ENCODE results near the gene DAPK1. TPM values are rescaled to one million over a fixed set of nuclear protein-coding genes. Genes with fewer than 3 reads are reported as not detected.

The DAPK1 gene
- total RNA-seq, 1 donor = 8.6 TPM

DNA sequence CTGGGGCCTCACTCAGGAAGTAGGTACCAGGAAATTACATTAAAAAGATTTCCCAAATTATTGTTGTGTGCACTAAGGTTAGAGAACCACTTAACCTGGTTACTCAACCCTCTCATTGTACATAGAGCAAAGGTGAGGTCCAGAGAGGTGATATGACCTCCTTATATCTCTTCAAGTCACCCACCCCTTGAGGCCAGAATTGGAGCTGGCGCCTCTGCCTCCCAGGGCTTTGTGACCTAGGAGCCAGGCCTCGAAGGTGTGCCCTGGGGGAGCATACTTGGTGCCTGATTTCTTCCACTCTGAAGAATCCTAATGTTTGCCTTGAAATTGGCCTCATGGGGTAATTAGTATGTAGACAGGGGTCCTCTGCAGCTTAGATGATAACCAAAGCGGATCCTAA is 133.2 kb downstream of the DAPK1 start:
- no peak overlapping the region for H3K4me3 ChIP-seq (ENCODE audit: low read depth, low read length)
- TF ChIP-seq, protein P1, sequence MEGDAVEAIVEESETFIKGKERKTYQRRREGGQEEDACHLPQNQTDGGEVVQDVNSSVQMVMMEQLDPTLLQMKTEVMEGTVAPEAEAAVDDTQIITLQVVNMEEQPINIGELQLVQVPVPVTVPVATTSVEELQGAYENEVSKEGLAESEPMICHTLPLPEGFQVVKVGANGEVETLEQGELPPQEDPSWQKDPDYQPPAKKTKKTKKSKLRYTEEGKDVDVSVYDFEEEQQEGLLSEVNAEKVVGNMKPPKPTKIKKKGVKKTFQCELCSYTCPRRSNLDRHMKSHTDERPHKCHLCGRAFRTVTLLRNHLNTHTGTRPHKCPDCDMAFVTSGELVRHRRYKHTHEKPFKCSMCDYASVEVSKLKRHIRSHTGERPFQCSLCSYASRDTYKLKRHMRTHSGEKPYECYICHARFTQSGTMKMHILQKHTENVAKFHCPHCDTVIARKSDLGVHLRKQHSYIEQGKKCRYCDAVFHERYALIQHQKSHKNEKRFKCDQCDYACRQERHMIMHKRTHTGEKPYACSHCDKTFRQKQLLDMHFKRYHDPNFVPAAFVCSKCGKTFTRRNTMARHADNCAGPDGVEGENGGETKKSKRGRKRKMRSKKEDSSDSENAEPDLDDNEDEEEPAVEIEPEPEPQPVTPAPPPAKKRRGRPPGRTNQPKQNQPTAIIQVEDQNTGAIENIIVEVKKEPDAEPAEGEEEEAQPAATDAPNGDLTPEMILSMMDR (IDR thresholded peaks at IDR 0.05; ENCODE audit: insufficient read depth, low read depth, low read length) = no peak
- no peak for DNase-seq (ENCODE audit: low read depth)

DNA sequence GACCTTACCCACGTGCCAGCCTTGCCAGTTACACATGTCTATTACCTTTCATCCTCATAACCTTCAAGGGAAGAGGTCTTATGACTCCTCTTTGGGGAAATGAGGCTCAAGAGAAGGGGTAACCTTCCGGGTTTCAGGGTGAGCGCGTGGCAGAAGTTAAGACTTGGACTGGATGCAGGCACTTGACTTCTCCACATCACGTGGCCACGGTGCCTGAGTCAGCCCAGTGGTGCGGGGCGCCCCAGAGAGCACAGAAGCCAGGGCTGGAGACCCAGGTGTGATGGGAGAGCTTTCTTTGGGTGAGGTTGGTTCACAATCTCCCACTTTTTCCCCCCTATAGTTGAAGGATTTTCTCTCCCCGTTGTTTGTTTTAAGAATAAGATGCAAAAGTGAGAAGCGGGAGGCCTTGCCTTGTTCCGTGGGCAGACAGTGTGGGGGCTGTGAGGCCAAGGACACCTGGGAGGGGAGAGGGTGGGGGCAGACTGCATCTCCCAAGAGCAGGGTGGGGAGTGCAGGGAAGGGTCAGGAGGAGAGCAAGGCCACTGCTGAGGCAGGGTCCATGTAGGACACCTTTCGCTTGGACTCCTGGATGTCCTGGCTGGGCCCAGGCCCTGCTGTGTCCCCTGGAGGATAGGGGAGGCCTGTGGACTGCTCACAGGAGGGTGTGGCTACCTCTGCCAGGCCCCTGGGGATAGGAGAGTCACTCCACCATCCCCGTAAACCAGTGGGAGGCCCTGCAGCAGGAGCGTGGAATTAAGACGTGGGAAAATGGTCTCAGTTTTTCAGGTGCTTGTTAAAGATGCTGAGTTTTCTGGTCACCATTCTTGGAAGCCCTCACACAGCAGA is 138.2 kb downstream of the DAPK1 start:
- H3K4me3 ChIP-seq (ENCODE audit: low read depth, low read length) = no peak overlapping the region
- TF ChIP-seq, protein P1 (IDR thresholded peaks at IDR 0.05; ENCODE audit: insufficient read depth, low read depth, low read length) = no peak
- DNase-seq (ENCODE audit: low read depth) = no peak

DNA sequence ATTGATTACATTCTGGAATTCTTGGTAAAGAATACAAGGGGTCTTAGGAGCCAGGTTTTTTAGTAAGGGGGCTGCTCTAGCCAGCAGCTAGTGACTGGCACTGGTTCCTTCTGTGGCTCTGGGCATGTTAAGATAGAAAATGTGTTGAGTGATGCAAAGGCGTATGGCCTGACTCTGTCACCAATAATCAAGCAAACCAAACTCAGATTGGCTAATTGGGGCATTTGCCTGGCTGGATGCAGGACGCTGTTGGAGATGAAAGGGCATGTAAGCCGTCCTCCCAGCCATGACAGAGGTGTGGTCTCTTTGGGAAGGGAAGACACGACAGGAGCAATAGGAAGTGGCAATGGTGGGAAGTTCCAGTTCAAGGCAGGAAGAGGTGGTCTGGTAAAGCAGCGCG is 140.6 kb downstream of the DAPK1 start:
- TF ChIP-seq, protein P1 (IDR thresholded peaks at IDR 0.05; ENCODE audit: insufficient read depth, low read depth, low read length) = no peak
- H3K4me3 ChIP-seq (ENCODE audit: low read depth, low read length) = no peak overlapping the region
- DNase-seq (ENCODE audit: low read depth) = no peak

DNA sequence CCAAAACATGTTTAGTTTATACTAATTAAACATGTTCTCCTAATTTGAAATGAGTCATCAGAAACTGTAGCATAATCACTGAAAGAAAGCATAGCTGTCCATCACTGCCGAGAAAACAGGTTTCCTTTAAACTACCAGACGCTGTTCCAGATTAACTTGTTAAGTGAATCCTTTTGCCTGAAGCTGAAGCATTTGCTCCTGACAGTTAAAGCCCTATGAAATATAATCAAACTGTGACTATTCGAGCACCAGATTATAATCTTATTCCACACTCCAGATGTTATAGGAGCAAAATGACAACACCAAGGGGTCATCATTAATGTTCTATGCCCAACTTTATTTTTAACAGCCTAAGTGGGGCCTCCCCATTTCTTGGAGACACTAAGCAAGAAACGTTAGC is 142.3 kb downstream of the DAPK1 start:
- no peak for DNase-seq (ENCODE audit: low read depth)

DNA sequence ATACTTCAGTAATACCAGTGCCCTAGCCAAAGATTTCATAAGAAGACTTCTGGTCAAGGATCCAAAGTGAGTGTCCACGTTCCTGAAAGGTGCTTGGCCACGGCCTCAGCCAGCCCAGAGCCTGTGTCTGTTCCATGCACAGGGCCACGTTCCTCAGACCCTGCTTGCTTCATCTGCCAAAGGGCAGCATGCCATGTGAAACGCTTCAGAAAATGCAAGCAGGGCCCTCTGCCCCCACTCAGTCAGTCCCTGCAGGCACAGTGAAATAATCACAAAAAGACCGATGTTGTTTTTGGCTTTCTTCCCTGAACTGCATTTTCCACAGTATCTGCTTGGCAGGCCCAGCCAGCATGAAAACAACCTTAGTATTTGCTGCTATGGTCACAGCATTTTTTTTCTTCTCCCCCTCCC is 142.7 kb downstream of the DAPK1 start:
- TF ChIP-seq, protein P1 (IDR thresholded peaks at IDR 0.05; ENCODE audit: insufficient read depth, low read depth, low read length) = no peak
- H3K4me3 ChIP-seq (ENCODE audit: low read depth, low read length) = no peak overlapping the region
- peak; percentile 33 for DNase-seq (ENCODE audit: low read depth)

More for the DNA sequence above, 142.3 kb downstream of the DAPK1 start:
- TF ChIP-seq, protein P1 (IDR thresholded peaks at IDR 0.05; ENCODE audit: insufficient read depth, low read depth, low read length) = no peak
- H3K4me3 ChIP-seq (ENCODE audit: low read depth, low read length) = no peak overlapping the region

DNA sequence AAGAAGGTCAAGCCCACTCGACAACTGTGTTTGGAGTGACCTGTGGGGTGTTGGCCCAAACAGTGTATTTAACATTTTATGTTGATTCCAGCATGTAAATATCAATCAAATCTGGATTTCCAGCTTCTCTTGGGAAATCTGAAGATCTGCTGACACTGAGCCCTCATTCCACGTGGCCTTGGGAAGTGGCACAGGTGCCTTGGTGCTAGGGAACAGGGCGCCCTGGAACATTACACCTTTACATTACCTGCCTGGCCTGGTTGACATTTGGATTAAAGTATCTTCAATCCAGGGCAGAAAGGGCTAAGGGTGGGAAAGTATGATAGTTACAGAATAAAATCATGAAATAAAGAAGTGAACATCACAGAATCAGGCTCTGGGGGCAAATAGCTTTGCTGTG is 143.4 kb downstream of the DAPK1 start:
- no peak for DNase-seq (ENCODE audit: low read depth)
- TF ChIP-seq, protein P1 (IDR thresholded peaks at IDR 0.05; ENCODE audit: insufficient read depth, low read depth, low read length) = no peak
- H3K4me3 ChIP-seq (ENCODE audit: low read depth, low read length) = no peak overlapping the region
